G401 (cell line): Measurements from ENCODE around the gene ATG3. TPM values are rescaled to one million over a fixed set of nuclear protein-coding genes. Genes with fewer than 3 reads are reported as not detected.
"Not testable (repeated sequence)": the region's sequence is repeated elsewhere in the genome, so short reads cannot be mapped to it uniquely, and the experiment has no call there.

Experiments used
- DNase-seq: peaks from one replicate; pipeline ENCODE4 v3.0.0-alpha.2; 2015; ENCODE audit warnings: low spot score
- in situ Hi-C: cut with HindIII; loops from 2 replicates; pipeline ENCODE4 v1.10.0; 2016; ENCODE audit warnings: low sequenced_read_pairs, mixed read lengths
- total RNA-seq: library from RNA; depleted of rRNA; stranded (reverse); fragments of >200 nt; shearing (Covaris generic); gene quantifications from 2 replicates; pipeline ENCODE4 v1.2.3, GENCODE V29; 2014; rRNA removed

The ATG3 gene
- total RNA-seq, 1 experiment from 2014 or later = 73.2 TPM

- in situ Hi-C loops = no loop called here
- DNase-seq = no peak
Measured at GRCh38 chr3:112505907-112506306, 55.9 kb downstream of the ATG3 start.

GRCh38 chr3:112504123-112504522 lies 57.6 kb downstream of the ATG3 start:
- in situ Hi-C loops = no loop called here
- no peak for DNase-seq

DNA sequence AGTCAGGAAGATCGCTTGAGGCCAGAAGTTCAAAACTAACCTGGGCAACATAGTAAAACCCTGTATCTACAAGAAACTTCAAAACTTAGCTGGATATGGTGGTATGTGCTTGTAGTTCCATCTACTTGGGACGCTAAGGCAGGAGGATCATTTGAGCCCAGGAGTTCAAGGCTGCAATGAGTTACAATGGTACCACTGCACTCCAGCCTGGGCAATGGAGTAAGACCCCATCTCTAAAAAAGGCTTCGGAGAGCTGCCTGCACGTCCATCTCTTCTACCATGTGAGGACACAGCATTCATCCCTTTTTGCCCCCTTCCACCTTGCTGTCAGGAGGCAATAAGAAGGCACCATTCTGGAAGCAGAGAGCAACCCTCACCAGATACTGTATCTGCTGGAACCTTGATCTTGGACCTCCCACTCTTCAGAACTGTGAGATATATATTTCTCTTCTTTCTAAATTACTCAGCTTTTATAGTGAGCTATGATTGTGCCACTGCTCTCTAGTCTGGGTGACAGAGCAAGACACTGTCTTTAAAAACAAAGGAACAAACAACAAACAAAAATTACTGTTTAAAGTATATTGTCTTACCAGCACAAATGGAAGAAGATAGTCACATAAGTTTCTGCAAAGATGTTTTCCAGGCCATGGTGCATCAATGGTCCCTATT lies 58.3 kb downstream of the ATG3 start:
- DNase-seq = no peak
- in situ Hi-C loops = no loop called here

- DNase-seq = no peak
- in situ Hi-C loops = no loop called here
Measured at GRCh38 chr3:112500621-112501020, 61.1 kb downstream of the ATG3 start.

- no peak for DNase-seq
- in situ Hi-C loops = no loop called here
Measured at GRCh38 chr3:112498914-112499711, 62.6 kb downstream of the ATG3 start, which contains the start of gene BTLA. Gene BTLA (minus strand): TSS chr3:112499472. CDS start chr3:112499358, 114 bp downstream.

- DNase-seq = no peak
- in situ Hi-C loops = no loop called here
Measured at GRCh38 chr3:112497897-112498548, 63.7 kb downstream of the ATG3 start.

GRCh38 chr3:112496366-112497067 lies 65.2 kb downstream of the ATG3 start:
- in situ Hi-C loops = no loop called here
- DNase-seq = no peak

- in situ Hi-C loops, DNase-seq: not testable (repeated sequence)
Measured at GRCh38 chr3:112494448-112494767, 67.4 kb downstream of the ATG3 start.

DNA sequence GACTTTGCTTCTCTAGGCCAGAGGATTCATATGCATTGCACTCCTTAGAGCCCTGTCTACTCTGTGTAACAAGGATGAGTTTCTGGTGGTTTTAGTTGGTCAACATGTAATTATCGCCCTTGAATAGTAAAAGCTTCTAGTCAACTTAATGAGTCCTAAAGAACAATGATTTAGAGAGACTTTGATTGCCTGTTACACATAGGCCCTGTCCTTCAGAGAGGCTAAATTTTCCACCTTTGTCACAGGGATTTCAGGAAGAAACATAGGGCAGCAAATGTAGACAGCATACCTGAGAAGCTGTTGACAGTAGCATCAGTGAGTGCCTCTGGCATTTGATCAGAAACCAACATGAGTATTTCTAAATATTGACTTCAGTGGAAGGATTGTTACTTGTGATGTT lies 69.6 kb downstream of the ATG3 start:
- in situ Hi-C loops = no loop called here
- no peak for DNase-seq

DNA sequence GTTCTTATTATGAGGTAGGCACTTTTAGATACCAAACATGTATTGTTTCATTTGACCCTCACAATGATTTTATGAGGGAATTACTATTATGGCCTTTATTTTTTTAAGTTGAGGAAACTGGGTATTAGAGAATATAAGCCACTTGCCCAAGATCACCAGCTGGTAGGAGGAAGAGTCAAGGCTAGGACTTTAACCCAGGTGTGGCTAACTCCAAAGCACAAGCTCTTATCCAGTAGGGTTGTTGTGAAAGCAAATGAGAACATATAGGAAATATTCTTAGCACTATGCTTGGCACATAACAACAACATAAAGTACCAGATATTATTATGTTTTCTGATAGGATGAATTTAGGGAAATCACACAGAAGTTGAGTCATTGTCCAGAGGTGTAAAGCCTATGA lies 70.4 kb downstream of the ATG3 start:
- no peak for DNase-seq
- in situ Hi-C loops = no loop called here

GRCh38 chr3:112489674-112490479 lies 71.9 kb downstream of the ATG3 start:
- no peak for DNase-seq
- in situ Hi-C loops = no loop called here

- in situ Hi-C loops = no loop called here
- DNase-seq = no peak
Measured at GRCh38 chr3:112486811-112487505, 74.8 kb downstream of the ATG3 start.

GRCh38 chr3:112484352-112484751 lies 77.4 kb downstream of the ATG3 start:
- in situ Hi-C loops = no loop called here
- no peak for DNase-seq

DNA sequence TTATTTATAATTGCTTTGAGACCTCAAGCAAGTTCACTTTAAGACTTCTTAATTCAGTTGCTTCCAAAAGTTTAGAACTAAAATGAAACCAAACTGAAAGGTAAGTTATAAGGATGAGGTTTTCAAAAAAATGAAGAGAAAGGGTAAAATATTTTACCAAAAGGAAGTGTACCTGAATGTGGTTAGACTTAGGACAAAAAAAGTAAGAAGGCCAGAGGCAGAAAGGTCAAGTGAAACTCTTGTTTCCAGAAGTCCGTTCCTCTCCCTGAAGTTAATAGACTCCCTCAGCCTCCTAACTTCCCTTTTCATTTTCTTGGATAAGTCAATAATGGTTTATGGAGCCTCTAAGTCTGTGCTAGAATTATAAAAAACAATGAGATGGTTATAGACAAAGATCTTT lies 79.1 kb downstream of the ATG3 start:
- in situ Hi-C loops = no loop called here
- no peak for DNase-seq

Other genes starting within 250 kb of the ATG3 start
- not detected in 2 replicates for gene CD200, start 228.8 kb downstream of the ATG3 start, total RNA-seq
- gene BTLA, start 62.5 kb downstream of the ATG3 start, total RNA-seq = not detected in 2 replicates
- 14.2 and 30.1 TPM in 2 replicates for gene SLC35A5, start 83 bp upstream of the ATG3 start, total RNA-seq
- gene CCDC80, start 79.2 kb upstream of the ATG3 start, total RNA-seq = 2.3 and 4.4 TPM in 2 replicates